Neural progenitor cell (in vitro differentiated cells): ENCODE results near the gene KAT14.

Source experiments
- EZH2 ChIP-seq: fragments of 200-600 bp; sonication (generic); IDR thresholded peaks from 2 replicates; pipeline ENCODE4 v1.6.1; 2017; ENCODE audit warnings: antibody characterized with exemption, mild to moderate bottlenecking, moderate library complexity
- TF ChIP-seq, protein P1 (sequence below): fragments of 200-600 bp; sonication (generic); IDR thresholded peaks from 2 replicates; pipeline ENCODE4 v1.5.1; 2017; ENCODE audit warnings: antibody characterized with exemption, mild to moderate bottlenecking

DNA sequence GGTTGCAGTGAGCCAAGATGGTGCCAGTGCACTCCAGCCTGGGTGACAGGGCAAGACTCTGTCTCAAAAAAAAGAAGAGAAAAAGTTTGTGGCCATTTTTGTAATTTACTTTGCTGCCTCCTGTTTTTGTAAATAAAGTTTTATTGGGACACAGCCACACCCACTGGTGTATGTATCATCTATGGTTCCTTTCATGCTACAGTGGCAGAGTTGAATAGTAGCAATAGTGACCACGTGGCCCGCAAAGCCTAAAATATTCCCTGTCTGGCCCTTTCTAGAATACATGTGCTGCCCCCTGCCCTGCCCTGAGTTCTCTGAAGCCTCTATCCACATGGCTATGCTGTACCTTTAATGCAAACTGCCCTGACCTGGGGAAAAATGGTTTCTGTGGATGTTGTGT is 75.3 kb downstream of the KAT14 start:
- TF ChIP-seq EZH2, result no peak
- TF ChIP-seq, protein P1, sequence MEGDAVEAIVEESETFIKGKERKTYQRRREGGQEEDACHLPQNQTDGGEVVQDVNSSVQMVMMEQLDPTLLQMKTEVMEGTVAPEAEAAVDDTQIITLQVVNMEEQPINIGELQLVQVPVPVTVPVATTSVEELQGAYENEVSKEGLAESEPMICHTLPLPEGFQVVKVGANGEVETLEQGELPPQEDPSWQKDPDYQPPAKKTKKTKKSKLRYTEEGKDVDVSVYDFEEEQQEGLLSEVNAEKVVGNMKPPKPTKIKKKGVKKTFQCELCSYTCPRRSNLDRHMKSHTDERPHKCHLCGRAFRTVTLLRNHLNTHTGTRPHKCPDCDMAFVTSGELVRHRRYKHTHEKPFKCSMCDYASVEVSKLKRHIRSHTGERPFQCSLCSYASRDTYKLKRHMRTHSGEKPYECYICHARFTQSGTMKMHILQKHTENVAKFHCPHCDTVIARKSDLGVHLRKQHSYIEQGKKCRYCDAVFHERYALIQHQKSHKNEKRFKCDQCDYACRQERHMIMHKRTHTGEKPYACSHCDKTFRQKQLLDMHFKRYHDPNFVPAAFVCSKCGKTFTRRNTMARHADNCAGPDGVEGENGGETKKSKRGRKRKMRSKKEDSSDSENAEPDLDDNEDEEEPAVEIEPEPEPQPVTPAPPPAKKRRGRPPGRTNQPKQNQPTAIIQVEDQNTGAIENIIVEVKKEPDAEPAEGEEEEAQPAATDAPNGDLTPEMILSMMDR, result no peak
